Ectodermal cell (in vitro differentiated cells): Measurements from ENCODE around the gene MTRFR. TPM values are rescaled to one million over a fixed set of nuclear protein-coding genes. Genes with fewer than 3 reads are reported as not detected.
"Not testable (repeated sequence)": the region's sequence is repeated elsewhere in the genome, so short reads cannot be mapped to it uniquely, and the experiment has no call there.

Experiments used
- H3K27ac ChIP-seq: 2 replicates; pipeline ENCODE4 v1.7.0; 2013; ENCODE audit warnings: mild to moderate bottlenecking, low read depth, low read length; ENCODE audit not compliant: insufficient read depth, poor library complexity, severe bottlenecking
- H3K27me3 ChIP-seq: 2 replicates; pipeline ENCODE4 v1.7.0; 2013; ENCODE audit warnings: mild to moderate bottlenecking, low read length; ENCODE audit not compliant: insufficient read depth, control insufficient read depth, poor library complexity, severe bottlenecking
- H3K36me3 ChIP-seq: one replicate; pipeline ENCODE4 v1.7.0; 2013; ENCODE audit warnings: low read length; ENCODE audit not compliant: control insufficient read depth, insufficient read depth
- H3K4me1 ChIP-seq: one replicate; pipeline ENCODE4 v1.7.0; 2013; ENCODE audit warnings: low read length; ENCODE audit not compliant: control insufficient read depth, insufficient read depth
- H3K4me3 ChIP-seq: 2 replicates; pipeline ENCODE4 v1.7.0; 2013; ENCODE audit warnings: low read depth, low read length, control low read depth; ENCODE audit not compliant: insufficient read depth
- H3K9me3 ChIP-seq: 2 replicates; pipeline ENCODE4 v1.7.0; 2013; ENCODE audit warnings: mild to moderate bottlenecking, low read length, moderate library complexity; ENCODE audit not compliant: control insufficient read depth
- WGBS, 2 experiments: methylation state at CpG; one replicate each; pipeline ENCODE4 v1.1.7; 2013; ENCODE audit warnings: missing lambda C conversion rate in 2 of 2; 5-methylcytosine and 5-hydroxymethylcytosine counted together
- polyA plus RNA-seq, 4 experiments: library from polyadenylated mRNA; stranded (reverse); fragments of 50-300 nt; gene quantifications; one replicate each; pipeline ENCODE4 v1.2.3, GENCODE V29; 2013

The MTRFR gene
- polyA plus RNA-seq (2013, experiment 1 of 4) = 15.4 TPM
- polyA plus RNA-seq (2013, experiment 2 of 4) = 13.7 TPM
- 17.0 TPM for polyA plus RNA-seq (2013, experiment 3 of 4)
- 15.7 TPM for polyA plus RNA-seq (2013, experiment 4 of 4)

DNA sequence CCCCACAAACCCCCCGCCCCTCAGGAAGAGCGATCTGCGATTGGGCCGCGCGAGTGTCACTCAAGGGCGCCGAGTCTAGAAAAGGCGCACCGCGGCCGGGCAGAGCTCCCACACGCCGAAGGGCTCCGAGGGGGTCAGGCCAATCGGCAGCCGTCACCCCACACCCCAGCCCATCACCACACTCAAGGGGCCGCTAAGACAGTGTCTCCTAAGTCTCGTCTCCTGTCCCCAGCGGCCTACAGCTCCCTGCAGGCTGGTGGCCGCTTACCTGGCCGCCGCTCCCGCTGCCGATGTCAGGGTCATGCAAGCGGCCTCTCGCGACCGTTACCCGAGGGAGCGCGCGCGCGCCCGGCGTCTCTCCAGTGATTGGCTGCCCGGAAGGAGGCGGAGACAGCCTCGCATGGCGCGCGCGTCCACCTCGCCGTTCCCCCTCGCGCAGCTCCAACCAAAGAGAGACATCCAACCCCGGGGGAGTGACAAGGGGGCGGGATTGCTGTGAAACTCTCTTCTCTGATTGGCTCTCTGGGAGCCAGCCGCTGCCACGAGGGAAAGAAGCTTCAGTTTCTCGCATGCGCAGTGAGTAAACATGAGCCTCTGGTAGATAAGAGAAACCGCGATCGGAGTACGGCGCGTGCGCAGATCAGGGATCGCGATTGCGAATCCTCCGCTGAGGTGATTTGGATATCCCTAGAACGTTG is at the start of gene MTRFR, which contains the start of gene MPHOSPH9:
Gene MTRFR, plus strand, starts transcription at position 630 of the 698 bp plus-strand sequence. CDS start 20,239 bp downstream, outside the sequence.
Gene MPHOSPH9, minus strand, starts transcription at position 335 of the 698 bp plus-strand sequence. CDS start 2,777 bp downstream, outside the sequence.
- peaks cover 5% of the 10 kb centered on the region for H3K4me1 ChIP-seq
- peak within 1 kb of the TSS; percentile 98 for H3K4me3 ChIP-seq
- peak within 1 kb of the TSS; percentile 84 for H3K27ac ChIP-seq
- H3K27me3 ChIP-seq = no peaks in the 10 kb centered on the region
- no peaks in the 10 kb centered on the region for H3K9me3 ChIP-seq
- no peaks in the 10 kb centered on the region for H3K36me3 ChIP-seq
- WGBS, 2 experiments = 0% methylated on average over 66 of the region's 66 CpGs

DNA sequence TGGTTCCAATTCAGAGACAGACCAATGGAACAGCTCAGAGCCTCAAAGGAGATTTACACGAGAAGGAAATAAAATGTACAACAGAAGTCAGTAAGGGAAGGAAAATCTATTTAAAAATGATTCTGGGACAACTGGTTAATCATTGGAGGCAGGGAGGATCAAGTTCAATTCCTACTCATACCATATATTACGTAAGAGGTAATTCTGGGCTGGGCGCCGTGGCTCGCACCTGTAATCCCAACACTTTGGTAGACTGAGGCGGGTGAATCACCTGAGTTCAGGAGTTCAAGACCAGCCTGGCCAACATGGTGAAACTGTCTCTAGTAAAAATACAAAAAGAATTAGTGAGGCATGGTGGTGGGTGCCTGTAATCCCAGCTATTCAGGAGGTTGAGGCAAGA is 45.6 kb upstream of the MTRFR start:
- H3K4me3 ChIP-seq = no peak overlapping the region
- H3K9me3 ChIP-seq = no peaks in the 10 kb centered on the region
- no peak overlapping the region for H3K27ac ChIP-seq
- H3K27me3 ChIP-seq = no peaks in the 10 kb centered on the region
- H3K4me1 ChIP-seq = no peaks in the 10 kb centered on the region
- WGBS, 2 experiments = 93 to 94% methylated on average over 6 of the region's 6 CpGs
- H3K36me3 ChIP-seq = peaks cover 38% of the 10 kb centered on the region

DNA sequence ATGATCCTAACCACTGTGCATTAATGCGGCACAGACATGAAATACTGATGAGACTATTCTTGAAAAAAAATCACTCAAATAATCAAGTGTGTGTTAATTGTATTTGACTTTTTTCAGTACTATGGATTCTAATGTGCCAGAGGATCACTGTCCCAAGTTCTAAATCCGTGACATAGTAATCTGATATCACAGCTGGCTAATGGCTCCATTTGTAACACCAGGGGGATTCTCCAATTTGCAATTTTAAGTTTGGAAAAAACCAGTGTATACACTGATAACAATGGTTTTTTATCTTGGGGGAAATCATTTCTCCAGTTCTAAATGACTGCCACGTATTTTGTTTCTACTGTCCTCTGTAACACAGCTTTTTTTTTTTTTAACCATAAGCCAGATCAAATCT is 33.3 kb upstream of the MTRFR start:
- H3K27me3 ChIP-seq = no peaks in the 10 kb centered on the region
- H3K4me3 ChIP-seq = no peak overlapping the region
- peaks cover 52% of the 10 kb centered on the region for H3K36me3 ChIP-seq
- no peak overlapping the region for H3K27ac ChIP-seq
- no peaks in the 10 kb centered on the region for H3K9me3 ChIP-seq
- H3K4me1 ChIP-seq = no peaks in the 10 kb centered on the region
- 97 to 99% methylated on average over 3 of the region's 3 CpGs for WGBS, 2 experiments

DNA sequence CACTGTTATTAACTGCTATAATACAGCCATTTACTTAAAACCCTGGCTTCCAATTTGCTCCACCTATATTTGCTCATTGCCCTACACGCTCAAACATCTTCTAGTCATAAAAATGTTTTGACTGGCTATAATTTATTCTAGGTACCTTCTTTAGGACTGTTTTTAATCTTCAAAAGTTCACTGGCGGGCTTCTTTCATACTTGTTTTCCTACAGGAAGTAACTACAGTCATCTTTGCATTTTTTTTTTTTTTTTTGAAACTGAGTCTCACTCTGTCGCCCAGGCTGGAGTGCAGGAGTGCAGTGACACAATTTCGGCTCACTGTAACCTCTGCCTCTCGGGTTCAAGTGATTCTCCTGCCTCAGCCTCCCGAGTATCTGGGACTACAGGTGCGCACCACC is 32.8 kb upstream of the MTRFR start:
- no peak overlapping the region for H3K4me3 ChIP-seq
- H3K27ac ChIP-seq = no peak overlapping the region
- H3K9me3 ChIP-seq = no peaks in the 10 kb centered on the region
- 94 to 96% methylated on average over 7 of the region's 7 CpGs for WGBS, 2 experiments
- H3K4me1 ChIP-seq = no peaks in the 10 kb centered on the region
- H3K27me3 ChIP-seq = no peaks in the 10 kb centered on the region
- H3K36me3 ChIP-seq = peaks cover 50% of the 10 kb centered on the region

DNA sequence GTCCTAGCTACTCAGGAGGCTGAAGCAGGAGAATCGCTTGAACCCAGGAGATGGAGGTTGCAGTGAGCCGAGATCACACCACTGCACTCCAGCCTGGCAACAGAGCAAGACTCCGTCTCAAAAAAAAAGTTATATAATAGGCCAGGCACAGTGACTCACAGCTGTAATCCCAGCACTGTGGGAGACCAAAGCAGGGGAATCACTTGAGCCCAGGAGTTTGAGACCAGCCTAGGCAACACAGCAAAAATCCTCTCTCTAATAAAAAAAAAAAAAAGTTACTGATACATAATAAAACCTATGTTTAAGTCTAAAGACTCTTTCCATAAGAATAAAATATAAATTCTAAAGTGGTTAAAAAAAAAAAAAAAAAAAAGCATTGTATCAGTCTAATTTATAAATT is 26.4 kb upstream of the MTRFR start:
- WGBS, 2 experiments = 88 to 91% methylated on average over 3 of the region's 3 CpGs
- peaks cover 35% of the 10 kb centered on the region for H3K36me3 ChIP-seq
- not testable (repeated sequence) for H3K4me3 ChIP-seq, H3K27ac ChIP-seq, H3K9me3 ChIP-seq, H3K4me1 ChIP-seq, H3K27me3 ChIP-seq

DNA sequence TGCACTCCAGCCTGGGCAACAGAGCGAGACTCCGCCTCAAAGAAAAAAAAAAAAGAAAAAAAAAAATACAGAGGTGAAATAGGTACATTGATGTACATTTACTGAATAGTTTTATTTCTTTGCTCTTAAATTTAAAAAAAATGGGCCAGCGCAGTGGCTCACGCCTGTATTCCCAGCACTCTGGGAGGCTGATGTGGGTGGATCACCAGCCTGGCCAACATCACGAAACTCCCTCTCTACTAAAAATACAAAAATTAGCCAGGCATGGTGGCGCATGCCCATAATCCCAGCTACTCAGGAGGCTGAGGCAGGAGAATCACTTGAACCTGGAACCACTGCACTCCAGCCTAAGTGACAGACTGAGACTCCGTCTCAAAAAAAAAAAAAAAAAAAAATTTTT is 25.4 kb upstream of the MTRFR start:
- peaks cover 32% of the 10 kb centered on the region for H3K36me3 ChIP-seq
- not testable (repeated sequence) for H3K4me3 ChIP-seq, H3K9me3 ChIP-seq, H3K4me1 ChIP-seq, H3K27me3 ChIP-seq, H3K27ac ChIP-seq
- WGBS, 2 experiments = 91 to 95% methylated on average over 7 of the region's 7 CpGs

DNA sequence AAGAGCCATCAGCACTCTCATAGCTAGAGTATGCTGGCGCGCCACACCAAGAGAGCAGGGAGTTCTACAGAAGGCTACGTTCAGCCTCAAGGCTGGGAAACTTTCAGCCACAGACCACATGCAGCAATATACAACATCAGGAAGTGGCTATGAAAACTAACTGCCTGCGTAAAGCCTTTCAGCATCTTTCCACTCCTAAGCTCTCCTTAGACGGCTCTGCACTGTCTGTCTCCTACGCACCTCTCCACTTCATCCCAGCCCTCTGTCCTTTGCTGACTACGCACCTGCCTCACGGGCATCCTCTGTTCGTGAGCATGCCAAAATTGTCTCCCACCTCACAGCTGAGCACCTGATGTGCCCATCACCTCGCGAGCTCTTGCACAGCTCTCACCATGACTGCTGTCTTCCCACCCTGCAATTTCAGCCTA is 10.0 kb upstream of the MTRFR start:
- Histone ChIP-seq H3K27me3 (no peaks in the 10 kb centered on the region), H3K4me3 (no peak overlapping the region), H3K9me3 (no peaks in the 10 kb centered on the region), H3K4me1 (no peaks in the 10 kb centered on the region), H3K27ac (no peak overlapping the region), H3K36me3 (peaks cover 34% of the 10 kb centered on the region)
- 93 to 96% methylated on average over 11 of the region's 11 CpGs for WGBS, 2 experiments

DNA sequence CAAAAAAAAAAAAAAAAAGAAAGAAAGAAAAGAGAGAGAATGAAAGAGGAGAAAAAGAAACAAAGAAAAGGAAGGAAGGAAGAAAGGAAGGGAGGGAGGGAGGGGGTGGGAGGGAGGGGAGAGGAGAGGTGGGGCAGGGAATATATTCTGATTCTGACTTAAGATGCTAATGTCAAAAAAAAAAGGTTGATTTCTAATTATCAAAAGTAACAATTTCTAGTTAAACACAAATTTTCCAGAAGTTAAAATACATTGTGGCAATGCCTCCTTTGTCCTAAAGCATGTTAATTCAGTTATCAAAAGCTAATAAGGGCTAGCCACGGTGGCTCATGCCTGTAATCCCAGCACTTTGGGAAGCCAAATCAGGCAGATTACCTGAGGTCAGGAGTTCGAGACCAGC is 7.8 kb upstream of the MTRFR start:
- Histone ChIP-seq H3K4me1 (peaks cover 2% of the 10 kb centered on the region), H3K9me3 (no peaks in the 10 kb centered on the region), H3K27me3 (no peaks in the 10 kb centered on the region), H3K4me3 (no peak overlapping the region), H3K36me3 (peaks cover 27% of the 10 kb centered on the region), H3K27ac (no peak overlapping the region)
- WGBS, 2 experiments = 87 to 93% methylated on average over 2 of the region's 2 CpGs

DNA sequence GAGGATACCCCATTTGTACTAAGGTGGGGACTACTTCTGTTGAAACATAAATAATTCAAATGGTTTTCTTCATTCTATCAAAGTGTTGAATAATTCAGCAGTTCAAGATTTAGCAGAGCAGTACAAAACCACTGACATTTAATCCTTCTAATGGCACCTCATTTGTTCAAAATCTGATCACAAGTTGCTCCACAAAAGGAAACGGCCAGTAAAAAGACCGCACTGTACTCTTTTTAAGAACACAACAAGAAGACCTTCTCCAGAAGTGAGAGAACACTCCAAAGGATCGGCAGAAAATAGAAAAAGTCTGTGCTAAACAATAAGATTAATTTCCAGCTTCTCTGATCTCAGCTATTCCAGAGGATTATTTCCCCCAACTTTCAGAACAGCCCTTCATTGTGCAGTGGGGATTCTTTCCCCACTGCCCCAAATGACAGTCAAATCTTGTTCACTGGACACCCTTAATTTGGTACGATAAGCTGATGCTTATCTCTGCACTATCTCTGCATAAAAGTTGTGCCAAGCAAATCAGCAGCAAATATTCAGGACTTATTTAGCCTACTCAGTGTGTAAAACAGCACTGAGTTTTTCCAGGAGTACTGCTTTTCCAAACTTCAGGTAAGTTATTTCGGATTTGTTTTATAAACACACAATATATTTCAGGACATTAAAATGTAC is 5.5 kb upstream of the MTRFR start:
- Histone ChIP-seq H3K9me3 (no peaks in the 10 kb centered on the region), H3K36me3 (peaks cover 13% of the 10 kb centered on the region), H3K4me3 (no peak overlapping the region), H3K27me3 (no peaks in the 10 kb centered on the region), H3K4me1 (peaks cover 5% of the 10 kb centered on the region), H3K27ac (no peak overlapping the region)
- 75 to 78% methylated on average over 5 of the region's 5 CpGs for WGBS, 2 experiments

- Histone ChIP-seq H3K4me3 (no peak overlapping the region), H3K27me3 (no peaks in the 10 kb centered on the region), H3K27ac (no peak overlapping the region), H3K36me3 (peaks cover 5% of the 10 kb centered on the region), H3K9me3 (no peaks in the 10 kb centered on the region), H3K4me1 (peaks cover 5% of the 10 kb centered on the region)
- WGBS, 2 experiments = 89 to 91% methylated on average over 3 of the region's 3 CpGs
These were observed 4.2 kb upstream of the MTRFR start for GRCh38 chr12:123229051-123229450.
